ENCODE data around the gene FOCAD.

DNA sequence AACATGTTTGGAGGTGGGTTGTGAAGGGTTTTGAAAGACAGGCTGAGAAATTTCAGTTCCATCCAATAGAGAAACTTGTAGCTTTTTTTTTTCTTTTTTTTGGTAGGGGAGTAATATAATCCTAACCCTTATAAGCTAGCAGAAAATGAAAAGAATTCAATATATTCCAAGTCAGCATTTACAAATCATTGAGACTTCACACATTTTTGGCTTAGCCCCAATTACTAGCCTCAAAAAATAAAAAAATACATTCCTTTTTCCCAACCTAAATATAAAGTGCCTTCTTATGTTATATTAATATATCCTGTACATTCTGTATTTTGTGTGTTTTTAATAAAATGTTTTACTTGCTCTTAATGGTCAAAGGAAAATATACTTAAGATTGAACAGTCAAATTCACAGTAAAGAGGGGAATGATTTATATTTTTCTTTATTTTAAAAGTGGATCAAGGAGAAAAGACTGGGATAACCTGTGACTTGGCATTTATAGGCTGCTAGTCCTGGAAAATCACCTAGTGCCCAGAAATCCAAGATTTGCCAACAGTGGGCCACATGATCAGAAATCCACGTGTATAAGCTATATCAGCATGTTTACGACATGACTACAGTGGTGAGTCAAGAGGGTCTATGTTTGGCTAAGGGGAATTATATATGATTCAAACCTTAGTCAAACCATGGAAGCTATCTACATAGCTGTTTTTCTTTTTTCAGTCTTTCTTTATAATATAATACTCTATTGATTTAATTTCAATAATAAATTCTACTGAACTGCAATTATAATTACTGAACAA lies 332.8 kb downstream of the FOCAD start:
- TF ChIP-seq, protein P1, sequence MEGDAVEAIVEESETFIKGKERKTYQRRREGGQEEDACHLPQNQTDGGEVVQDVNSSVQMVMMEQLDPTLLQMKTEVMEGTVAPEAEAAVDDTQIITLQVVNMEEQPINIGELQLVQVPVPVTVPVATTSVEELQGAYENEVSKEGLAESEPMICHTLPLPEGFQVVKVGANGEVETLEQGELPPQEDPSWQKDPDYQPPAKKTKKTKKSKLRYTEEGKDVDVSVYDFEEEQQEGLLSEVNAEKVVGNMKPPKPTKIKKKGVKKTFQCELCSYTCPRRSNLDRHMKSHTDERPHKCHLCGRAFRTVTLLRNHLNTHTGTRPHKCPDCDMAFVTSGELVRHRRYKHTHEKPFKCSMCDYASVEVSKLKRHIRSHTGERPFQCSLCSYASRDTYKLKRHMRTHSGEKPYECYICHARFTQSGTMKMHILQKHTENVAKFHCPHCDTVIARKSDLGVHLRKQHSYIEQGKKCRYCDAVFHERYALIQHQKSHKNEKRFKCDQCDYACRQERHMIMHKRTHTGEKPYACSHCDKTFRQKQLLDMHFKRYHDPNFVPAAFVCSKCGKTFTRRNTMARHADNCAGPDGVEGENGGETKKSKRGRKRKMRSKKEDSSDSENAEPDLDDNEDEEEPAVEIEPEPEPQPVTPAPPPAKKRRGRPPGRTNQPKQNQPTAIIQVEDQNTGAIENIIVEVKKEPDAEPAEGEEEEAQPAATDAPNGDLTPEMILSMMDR (IDR thresholded peaks at IDR 0.05): no peak
- TF ChIP-seq POLR2A (IDR thresholded peaks at IDR 0.05): no peak
